HepG2 (cell line): Measurements from ENCODE around the gene ACTN3. TPM values are rescaled to one million over a fixed set of nuclear protein-coding genes. Genes with fewer than 3 reads are reported as not detected.

Source experiments
- ARNT2 ChIP-seq: sonication (generic); formaldehyde crosslinking; IDR thresholded peaks from 2 replicates; pipeline ENCODE4 v1.8.0; 2022; ENCODE audit warnings: mild to moderate bottlenecking, low read depth, missing genetic modification reagents, moderate library complexity
- ATAD3A ChIP-seq: sonication (generic); formaldehyde crosslinking; IDR thresholded peaks from 2 replicates; pipeline ENCODE4 v1.4.0; 2020; ENCODE audit warnings: missing genetic modification reagents
- ATM ChIP-seq: fragments of 450-650 bp; IDR thresholded peaks from 2 replicates; pipeline ENCODE4 v1.7.1; 2017; ENCODE audit warnings: mild to moderate bottlenecking, borderline replicate concordance
- CHCHD3 ChIP-seq: sonication (generic); formaldehyde crosslinking; IDR thresholded peaks from 2 replicates; pipeline ENCODE4 v1.8.0; 2022; ENCODE audit warnings: mild to moderate bottlenecking, missing genetic modification reagents, moderate library complexity
- HNRNPLL ChIP-seq: fragments of 200-400 bp; formaldehyde crosslinking; IDR thresholded peaks from 2 replicates; pipeline ENCODE4 v1.6.1; 2017; ENCODE audit warnings: mild to moderate bottlenecking, low read depth, low read length; ENCODE audit not compliant: poor library complexity, severe bottlenecking
- NBN ChIP-seq: fragments of 450-650 bp; conservative IDR thresholded peaks from 2 replicates; pipeline ENCODE4 v1.6.1; 2017
- SOX6 ChIP-seq, 2 experiments: fragments of 450-650 bp in 1 of 2; sonication (generic) in 1 of 2; formaldehyde crosslinking in 1 of 2; IDR thresholded peaks; 2 replicates each; pipeline versions ENCODE4 v1.4.0 to v1.6.1; 2017 to 2020; ENCODE audit warnings: antibody characterized with exemption in 1 of 2, mild to moderate bottlenecking in 1 of 2, missing genetic modification reagents in 1 of 2
- ZBTB42 ChIP-seq: sonication (generic); formaldehyde crosslinking; IDR thresholded peaks from 2 replicates; pipeline ENCODE4 v1.5.0; 2020; ENCODE audit warnings: mild to moderate bottlenecking, missing genetic modification reagents
- ZBTB8A ChIP-seq: sonication (generic); formaldehyde crosslinking; IDR thresholded peaks from 2 replicates; pipeline ENCODE4 v1.4.0; 2020; ENCODE audit warnings: mild to moderate bottlenecking, low read depth, missing genetic modification reagents, borderline replicate concordance
- ZFP36L2 ChIP-seq: sonication (generic); formaldehyde crosslinking; IDR thresholded peaks from 2 replicates; pipeline ENCODE4 v1.4.0; 2020; ENCODE audit warnings: missing genetic modification reagents
- ZNF33A ChIP-seq: sonication (generic); formaldehyde crosslinking; IDR thresholded peaks from 2 replicates; pipeline ENCODE4 v1.5.1; 2020; ENCODE audit warnings: missing genetic modification reagents, mild to moderate bottlenecking, moderate library complexity, borderline replicate concordance
- ZNF350 ChIP-seq: sonication (generic); formaldehyde crosslinking; IDR thresholded peaks from 2 replicates; pipeline ENCODE4 v1.4.0; 2020; ENCODE audit warnings: mild to moderate bottlenecking, low read depth, missing genetic modification reagents, borderline replicate concordance
- ZNF354B ChIP-seq: sonication (generic); formaldehyde crosslinking; IDR thresholded peaks from 2 replicates; pipeline ENCODE4 v1.8.0; 2022; ENCODE audit warnings: mild to moderate bottlenecking, missing genetic modification reagents
- ZNF543 ChIP-seq: sonication (generic); formaldehyde crosslinking; IDR thresholded peaks from 2 replicates; pipeline ENCODE4 v1.4.0; 2020; ENCODE audit warnings: mild to moderate bottlenecking, missing genetic modification reagents
- ZNF773 ChIP-seq: sonication (generic); formaldehyde crosslinking; IDR thresholded peaks from 2 replicates; pipeline ENCODE4 v1.4.0; 2020; ENCODE audit warnings: missing genetic modification reagents, borderline replicate concordance
- polyA plus RNA-seq, 8 experiments: library from polyadenylated mRNA; depleted of rRNA in 3 of 8; stranded (reverse) in 7 of 8; unstranded in 1 of 8; fragments of >200 nt; fragmentation: Illumina TruSeq in 4 of 8; extraction: Trizol in 4 of 8; gene quantifications; 2 replicates each; pipeline versions ENCODE4 v1.2.1 to v1.2.3, GENCODE V29; 2011 to 2016; ENCODE audit warnings: low read depth in 4 of 8, missing spikeins in 1 of 8, mixed read lengths in 1 of 8; ENCODE audit not compliant: insufficient read depth in 1 of 8
- total RNA-seq, 5 experiments: library from RNA; depleted of rRNA; stranded (reverse); fragments of >200 nt; fragmentation: Illumina TruSeq; extraction: Trizol; gene quantifications; 2 replicates each; pipeline ENCODE4 v1.2.3, GENCODE V29; 2016; ENCODE audit warnings: low read depth in 1 of 5
- TF ChIP-seq, protein P1 (sequence below): IDR thresholded peaks from 2 replicates; pipeline ENCODE4 v1.6.1; 2016
- TF ChIP-seq, protein P2 (sequence below): sonication (generic); formaldehyde crosslinking; IDR thresholded peaks from 2 replicates; pipeline ENCODE4 v1.4.0; 2020; ENCODE audit warnings: missing genetic modification reagents
- TF ChIP-seq, protein P3 (sequence below): sonication (generic); formaldehyde crosslinking; IDR thresholded peaks from 2 replicates; pipeline ENCODE4 v1.4.0; 2020; ENCODE audit warnings: missing genetic modification reagents, borderline replicate concordance
- TF ChIP-seq, protein P4 (sequence below): sonication (generic); formaldehyde crosslinking; IDR thresholded peaks from 2 replicates; pipeline ENCODE4 v1.4.0; 2020; ENCODE audit warnings: mild to moderate bottlenecking, missing genetic modification reagents

ACTN3 gene
- total and polyA plus RNA-seq, 2 of the 13 experiments (the other 11 are each of a cell fraction or from before 2014, with no cell fraction given) = 0.04 to 0.09 TPM

DNA sequence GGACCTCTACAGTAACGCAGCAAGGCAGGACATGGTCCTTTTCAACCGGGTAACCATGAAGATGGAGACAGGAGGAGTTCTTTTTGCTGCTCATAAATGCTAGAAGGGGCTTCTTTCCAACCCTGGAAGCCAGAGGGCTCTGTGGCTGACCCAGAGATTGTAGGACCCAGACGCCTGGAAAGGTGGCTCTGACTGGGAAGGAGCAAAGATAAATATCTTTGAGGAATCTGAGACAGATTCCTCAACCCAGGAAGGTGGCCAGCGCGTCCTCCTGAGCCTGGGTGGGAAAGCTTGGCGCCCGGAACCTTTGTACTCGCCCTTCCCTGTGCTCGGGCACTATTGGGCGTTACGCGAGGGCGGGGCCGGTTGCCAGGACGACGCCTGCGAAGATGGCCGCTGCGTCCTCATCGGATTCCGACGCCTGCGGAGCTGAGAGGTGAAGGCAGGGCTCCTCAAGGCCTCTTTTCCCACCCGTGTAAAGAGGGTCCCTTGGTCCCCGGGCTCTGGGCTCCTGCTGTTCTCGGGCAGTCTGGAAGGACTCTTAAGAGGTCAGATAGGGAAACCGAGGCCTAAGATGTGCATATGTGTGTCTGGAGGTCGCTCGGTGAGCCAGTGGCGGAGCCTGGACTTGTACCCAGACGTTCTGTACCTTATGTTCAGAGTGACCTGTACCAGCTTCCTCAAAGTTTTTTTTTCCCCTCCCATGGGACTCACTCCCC is 36.3 kb upstream of the ACTN3 start, which contains the start of gene BBS1 (continued):
- TF ChIP-seq, protein P1, sequence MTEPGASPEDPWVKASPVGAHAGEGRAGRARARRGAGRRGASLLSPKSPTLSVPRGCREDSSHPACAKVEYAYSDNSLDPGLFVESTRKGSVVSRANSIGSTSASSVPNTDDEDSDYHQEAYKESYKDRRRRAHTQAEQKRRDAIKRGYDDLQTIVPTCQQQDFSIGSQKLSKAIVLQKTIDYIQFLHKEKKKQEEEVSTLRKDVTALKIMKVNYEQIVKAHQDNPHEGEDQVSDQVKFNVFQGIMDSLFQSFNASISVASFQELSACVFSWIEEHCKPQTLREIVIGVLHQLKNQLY (CRISPR knock-in tag) = no peak
- TF ChIP-seq, protein P2, sequence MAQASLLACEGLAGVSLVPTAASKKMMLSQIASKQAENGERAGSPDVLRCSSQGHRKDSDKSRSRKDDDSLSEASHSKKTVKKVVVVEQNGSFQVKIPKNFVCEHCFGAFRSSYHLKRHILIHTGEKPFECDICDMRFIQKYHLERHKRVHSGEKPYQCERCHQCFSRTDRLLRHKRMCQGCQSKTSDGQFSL (CRISPR knock-in tag) = no peak
- TF ChIP-seq ARNT2 (CRISPR knock-in tag) (no peak; the same call in 1 of the 2 replicates), ATAD3A (CRISPR knock-in tag) (no peak), ZNF33A (0 out of 2 replicates have a peak, but pooled peaks have one; percentile 19), CHCHD3 (no peak), ZBTB42 (no peak), ZNF543 (CRISPR knock-in tag) (no peak), SOX6 (IDR thresholded peaks at IDR 0.05) (no peak), SOX6 (CRISPR knock-in tag; IDR thresholded peaks at IDR 0.05) (peak; percentile 67), ZNF773 (CRISPR knock-in tag) (no peak), ATM (no peak), ZNF354B (no peak), ZFP36L2 (no peak), ZBTB8A (CRISPR knock-in tag) (no peak), HNRNPLL (peak; percentile 81), ZNF350 (CRISPR knock-in tag) (peak; percentile 67; the same call in 1 of the 2 replicates), NBN (no peak)
- TF ChIP-seq, protein P3, sequence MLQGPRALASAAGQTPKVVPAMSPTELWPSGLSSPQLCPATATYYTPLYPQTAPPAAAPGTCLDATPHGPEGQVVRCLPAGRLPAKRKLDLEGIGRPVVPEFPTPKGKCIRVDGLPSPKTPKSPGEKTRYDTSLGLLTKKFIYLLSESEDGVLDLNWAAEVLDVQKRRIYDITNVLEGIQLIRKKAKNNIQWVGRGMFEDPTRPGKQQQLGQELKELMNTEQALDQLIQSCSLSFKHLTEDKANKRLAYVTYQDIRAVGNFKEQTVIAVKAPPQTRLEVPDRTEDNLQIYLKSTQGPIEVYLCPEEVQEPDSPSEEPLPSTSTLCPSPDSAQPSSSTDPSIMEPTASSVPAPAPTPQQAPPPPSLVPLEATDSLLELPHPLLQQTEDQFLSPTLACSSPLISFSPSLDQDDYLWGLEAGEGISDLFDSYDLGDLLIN (CRISPR knock-in tag) = no peak
- TF ChIP-seq, protein P4, sequence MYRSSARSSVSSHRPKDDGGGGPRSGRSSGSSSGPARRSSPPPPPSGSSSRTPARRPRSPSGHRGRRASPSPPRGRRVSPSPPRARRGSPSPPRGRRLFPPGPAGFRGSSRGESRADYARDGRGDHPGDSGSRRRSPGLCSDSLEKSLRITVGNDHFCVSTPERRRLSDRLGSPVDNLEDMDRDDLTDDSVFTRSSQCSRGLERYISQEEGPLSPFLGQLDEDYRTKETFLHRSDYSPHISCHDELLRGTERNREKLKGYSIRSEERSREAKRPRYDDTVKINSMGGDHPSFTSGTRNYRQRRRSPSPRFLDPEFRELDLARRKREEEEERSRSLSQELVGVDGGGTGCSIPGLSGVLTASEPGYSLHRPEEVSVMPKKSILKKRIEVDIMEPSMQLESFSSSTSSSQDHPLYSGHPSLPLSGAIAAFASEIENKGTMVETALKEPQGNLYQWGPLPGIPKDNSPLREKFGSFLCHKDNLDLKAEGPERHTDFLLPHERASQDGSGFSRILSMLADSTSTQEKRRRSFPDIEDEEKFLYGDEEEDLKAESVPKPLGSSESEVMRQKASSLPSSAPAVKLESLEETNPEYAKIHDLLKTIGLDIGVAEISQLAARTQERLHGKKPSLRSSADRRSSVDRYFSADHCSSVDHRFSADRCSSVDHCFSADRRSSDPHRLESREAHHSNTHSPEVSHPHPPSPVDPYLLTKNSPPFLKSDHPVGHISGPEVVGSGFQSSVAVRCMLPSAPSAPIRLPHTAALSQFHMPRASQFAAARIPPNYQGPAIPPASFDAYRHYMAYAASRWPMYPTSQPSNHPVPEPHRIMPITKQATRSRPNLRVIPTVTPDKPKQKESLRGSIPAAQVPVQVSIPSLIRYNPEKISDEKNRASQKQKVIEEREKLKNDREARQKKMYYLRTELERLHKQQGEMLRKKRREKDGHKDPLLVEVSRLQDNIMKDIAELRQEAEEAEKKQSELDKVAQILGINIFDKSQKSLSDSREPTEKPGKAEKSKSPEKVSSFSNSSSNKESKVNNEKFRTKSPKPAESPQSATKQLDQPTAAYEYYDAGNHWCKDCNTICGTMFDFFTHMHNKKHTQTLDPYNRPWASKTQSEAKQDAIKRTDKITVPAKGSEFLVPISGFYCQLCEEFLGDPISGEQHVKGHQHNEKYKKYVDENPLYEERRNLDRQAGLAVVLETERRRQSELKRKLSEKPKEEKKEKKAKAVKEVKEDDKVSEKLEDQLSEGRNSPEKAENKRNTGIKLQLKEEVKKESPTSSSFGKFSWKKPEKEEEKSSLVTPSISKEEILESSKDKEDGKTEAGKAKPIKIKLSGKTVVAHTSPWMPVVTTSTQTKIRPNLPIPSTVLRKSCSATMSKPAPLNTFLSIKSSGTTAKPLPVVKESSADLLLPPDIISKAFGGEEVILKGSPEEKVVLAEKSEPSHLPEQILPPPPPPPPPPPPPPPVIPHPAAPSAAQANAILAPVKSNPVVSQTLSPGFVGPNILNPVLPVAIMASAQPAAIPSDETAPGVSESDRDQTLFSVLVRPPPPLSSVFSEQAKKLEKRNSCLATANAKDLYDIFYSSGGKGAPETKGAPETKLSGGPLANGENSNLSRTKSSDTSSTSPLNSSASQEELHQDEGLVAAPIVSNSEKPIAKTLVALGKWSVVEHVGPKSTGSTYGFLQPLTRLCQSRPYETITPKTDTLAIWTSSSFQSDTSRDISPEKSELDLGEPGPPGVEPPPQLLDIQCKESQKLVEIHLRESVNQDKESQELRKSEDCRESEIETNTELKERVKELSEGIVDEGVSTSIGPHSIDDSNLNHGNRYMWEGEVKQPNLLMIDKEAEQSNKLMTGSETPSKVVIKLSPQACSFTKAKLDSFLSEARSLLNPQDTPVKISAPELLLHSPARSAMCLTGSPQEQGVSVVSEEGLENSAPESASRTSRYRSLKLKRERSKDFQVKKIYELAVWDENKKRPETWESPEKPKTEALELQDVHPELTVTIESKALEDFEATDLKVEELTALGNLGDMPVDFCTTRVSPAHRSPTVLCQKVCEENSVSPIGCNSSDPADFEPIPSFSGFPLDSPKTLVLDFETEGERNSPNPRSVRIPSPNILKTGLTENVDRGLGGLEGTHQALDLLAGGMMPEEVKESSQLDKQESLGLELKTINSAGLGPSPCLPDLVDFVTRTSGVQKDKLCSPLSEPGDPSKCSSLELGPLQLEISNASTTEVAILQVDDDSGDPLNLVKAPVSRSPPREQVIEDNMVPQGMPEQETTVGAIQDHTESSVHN = no peak
